ENCODE measurements around the gene HAPLN2.
A peak's percentile ranks its signal among the peaks of the same experiment; 100 is the strongest.

The HAPLN2 gene

GRCh38 chr1:156664767-156665411, 45.7 kb downstream of the HAPLN2 start:
- DNase-seq, result peak; percentile 76

- DNase-seq, result no peak
These were observed 46.3 kb downstream of the HAPLN2 start for GRCh38 chr1:156665539-156665938.

GRCh38 chr1:156666862-156667609, 47.8 kb downstream of the HAPLN2 start:
- no peak for DNase-seq

GRCh38 chr1:156667610-156667967, 48.4 kb downstream of the HAPLN2 start:
- DNase-seq, result peak; percentile 93

GRCh38 chr1:156667968-156668709, 48.9 kb downstream of the HAPLN2 start:
- DNase-seq, result no peak

- no peak for DNase-seq
These were observed 49.8 kb downstream of the HAPLN2 start for GRCh38 chr1:156668801-156669637.

- DNase-seq, result no peak
These were observed 50.6 kb downstream of the HAPLN2 start for GRCh38 chr1:156669794-156670193.

- DNase-seq, result no peak
These were observed 51.1 kb downstream of the HAPLN2 start for GRCh38 chr1:156670359-156670758.

GRCh38 chr1:156670791-156671190, 51.6 kb downstream of the HAPLN2 start:
- DNase-seq, result no peak

GRCh38 chr1:156671804-156672203, 52.6 kb downstream of the HAPLN2 start:
- DNase-seq, result no peak

- DNase-seq, result no peak
These were observed 54.3 kb downstream of the HAPLN2 start for GRCh38 chr1:156673387-156674121.

Measured in right hindlimb (tissue), 1 donor.